Measurements from ENCODE around the gene RBM6.

The RBM6 gene

DNA sequence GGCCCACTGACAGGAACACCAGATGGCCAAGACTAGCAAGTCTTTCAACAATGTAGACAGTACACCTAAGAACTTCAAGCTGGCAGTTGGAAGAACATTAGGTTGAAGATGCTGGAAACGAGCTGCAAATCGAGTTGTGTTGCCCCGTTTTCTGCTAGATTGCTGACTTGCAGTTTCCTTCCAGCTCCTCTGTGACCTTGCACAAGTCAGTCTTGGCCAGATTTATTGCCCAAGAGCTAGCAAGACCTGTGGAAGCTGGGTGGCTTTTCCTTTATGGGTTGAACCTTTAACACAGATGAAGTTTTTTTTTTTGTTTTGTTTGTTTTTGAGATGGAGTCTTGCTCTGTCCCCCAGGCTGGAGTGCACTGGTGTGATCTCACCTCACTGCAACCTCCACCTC lies 2.9 kb upstream of the RBM6 start:
- H2BK12ac ChIP-seq (ENCODE audit: low read length): no peak overlapping the region
- H3K79me1 ChIP-seq (ENCODE audit: low read length): peaks cover 7% of the 10 kb centered on the region
- WGBS (ENCODE audit: extremely low coverage, insufficient coverage, insufficient read length): no CpG with 5 or more reads among the region's 3 CpGs
- no peak overlapping the region for H2AFZ ChIP-seq (ENCODE audit: insufficient read depth, low read length, poor library complexity)
- H3K36me3 ChIP-seq (ENCODE audit: control insufficient read depth in 1 of 2, insufficient read depth in 2 of 2, low read length in 2 of 2): no peaks in the 10 kb centered on the region
- H4K91ac ChIP-seq (ENCODE audit: low read depth, low read length): no peak overlapping the region
- H3K9ac ChIP-seq (ENCODE audit: low read length): no peak overlapping the region
- H3K4ac ChIP-seq (ENCODE audit: low read depth, low read length): no peak overlapping the region
- no peak overlapping the region for H4K12ac ChIP-seq (ENCODE audit: low read depth, low read length)
- H3K4me3 ChIP-seq (ENCODE audit: low read depth, low read length): no peak overlapping the region
- H3K4me2 ChIP-seq (ENCODE audit: low read length): no peak overlapping the region
- no peak overlapping the region for H2AK5ac ChIP-seq (ENCODE audit: low read length)
- H3K23ac ChIP-seq (ENCODE audit: low read length): no peak overlapping the region
- no peaks in the 10 kb centered on the region for H3K9me3 ChIP-seq (ENCODE audit: insufficient read depth, low read depth, low read length)
- H3K27me3 ChIP-seq (ENCODE audit: insufficient read depth, low read length): no peaks in the 10 kb centered on the region
- H3K14ac ChIP-seq (ENCODE audit: low read length): no peak overlapping the region
- H3K79me2 ChIP-seq (ENCODE audit: control insufficient read depth, insufficient read depth, low read length, poor library complexity): peaks cover 10% of the 10 kb centered on the region
- no peak for DNase-seq
- no peak overlapping the region for H3K18ac ChIP-seq (ENCODE audit: low read length)
- H2BK5ac ChIP-seq (ENCODE audit: low read depth, low read length, poor library complexity): no peak overlapping the region
- H3K4me1 ChIP-seq (ENCODE audit: control insufficient read depth in 1 of 2, insufficient read depth in 2 of 2, low read length in 2 of 2): peaks cover 0 to 5% of the 10 kb centered on the region in 2 experiments
- H3K27ac ChIP-seq (ENCODE audit: low read depth, low read length): no peak overlapping the region
- H4K8ac ChIP-seq (ENCODE audit: low read depth, low read length): no peak overlapping the region
- no peak overlapping the region for H2BK120ac ChIP-seq (ENCODE audit: insufficient read depth, low read length, poor library complexity)

DNA sequence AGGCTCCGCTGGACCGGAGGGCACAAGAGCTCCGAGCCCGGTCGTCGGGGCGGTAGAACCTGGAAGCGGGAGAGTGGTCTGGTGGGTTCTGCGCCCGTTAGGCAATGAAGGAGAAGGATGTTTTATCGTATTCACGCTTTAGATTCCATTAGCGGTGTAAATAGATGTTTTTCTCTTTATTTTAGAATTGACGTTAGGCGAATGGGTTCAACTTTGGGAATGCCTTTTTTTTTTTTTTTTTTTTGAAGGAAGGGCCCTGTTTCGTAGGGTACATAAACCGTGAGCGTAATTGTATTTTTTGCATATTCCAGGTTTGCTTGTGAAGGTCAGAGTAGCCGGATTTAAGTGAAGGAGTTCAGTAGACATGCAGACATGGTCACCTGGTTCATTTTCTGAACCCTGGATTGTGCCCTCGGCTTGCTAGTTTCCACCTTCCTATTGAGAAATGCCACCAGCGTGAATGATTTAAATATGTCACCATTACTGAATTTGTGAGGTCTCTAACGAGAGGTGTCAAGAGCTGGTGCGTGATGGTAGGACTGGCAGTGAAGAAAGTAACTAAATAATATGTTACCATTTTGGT lies 808 bp downstream of the RBM6 start:
- Histone ChIP-seq H3K4ac (ENCODE audit: low read depth, low read length) (peak overlapping the region; percentile 95), H3K4me2 (ENCODE audit: low read length) (peak overlapping the region; percentile 65), H3K4me1 (ENCODE audit: control insufficient read depth in 1 of 2, insufficient read depth in 2 of 2, low read length in 2 of 2) (peaks cover 0 to 5% of the 10 kb centered on the region in 2 experiments), H3K14ac (ENCODE audit: low read length) (peak overlapping the region; percentile 73), H4K8ac (ENCODE audit: low read depth, low read length) (peak overlapping the region; percentile 89), H2BK5ac (ENCODE audit: low read depth, low read length, poor library complexity) (peak overlapping the region; percentile 20), H3K9me3 (ENCODE audit: insufficient read depth, low read depth, low read length) (no peaks in the 10 kb centered on the region), H3K79me2 (ENCODE audit: control insufficient read depth, insufficient read depth, low read length, poor library complexity) (peaks cover 15% of the 10 kb centered on the region), H3K4me3 (ENCODE audit: low read depth, low read length) (peak overlapping the region; percentile 88), H2BK120ac (ENCODE audit: insufficient read depth, low read length, poor library complexity) (peak overlapping the region; percentile 40), H2AFZ (ENCODE audit: insufficient read depth, low read length, poor library complexity) (peak overlapping the region; percentile 58), H3K36me3 (ENCODE audit: control insufficient read depth in 1 of 2, insufficient read depth in 2 of 2, low read length in 2 of 2) (peaks cover 0 to under 1% of the 10 kb centered on the region in 2 experiments), H2BK12ac (ENCODE audit: low read length) (no peak overlapping the region), H3K79me1 (ENCODE audit: low read length) (peaks cover 7% of the 10 kb centered on the region), H3K18ac (ENCODE audit: low read length) (peak overlapping the region; percentile 49), H3K9ac (ENCODE audit: low read length) (peak overlapping the region; percentile 95), H4K12ac (ENCODE audit: low read depth, low read length) (peak overlapping the region; percentile 36), H3K23ac (ENCODE audit: low read length) (no peak overlapping the region), H3K27ac (ENCODE audit: low read depth, low read length) (peak overlapping the region; percentile 90), H3K27me3 (ENCODE audit: insufficient read depth, low read length) (no peaks in the 10 kb centered on the region), H2AK5ac (ENCODE audit: low read length) (no peak overlapping the region), H4K91ac (ENCODE audit: low read depth, low read length) (peak overlapping the region; percentile 28)
- WGBS (ENCODE audit: extremely low coverage, insufficient coverage, insufficient read length): no CpG with 5 or more reads among the region's 23 CpGs
- peak in 1 of 2 donors; percentile 21 for DNase-seq

- no peak overlapping the region for H3K4me3 ChIP-seq (ENCODE audit: low read depth, low read length)
- peaks cover 2 to 3% of the 10 kb centered on the region in 2 experiments for H3K36me3 ChIP-seq (ENCODE audit: control insufficient read depth in 1 of 2, insufficient read depth in 2 of 2, low read length in 2 of 2)
- peaks cover 7% of the 10 kb centered on the region for H3K79me1 ChIP-seq (ENCODE audit: low read length)
- H2AFZ ChIP-seq (ENCODE audit: insufficient read depth, low read length, poor library complexity): no peak overlapping the region
- no peak overlapping the region for H3K27ac ChIP-seq (ENCODE audit: low read depth, low read length)
- no peak overlapping the region for H4K12ac ChIP-seq (ENCODE audit: low read depth, low read length)
- H3K27me3 ChIP-seq (ENCODE audit: insufficient read depth, low read length): no peaks in the 10 kb centered on the region
- WGBS (ENCODE audit: extremely low coverage, insufficient coverage, insufficient read length): no CpG with 5 or more reads among the region's 2 CpGs
- H2BK12ac ChIP-seq (ENCODE audit: low read length): no peak overlapping the region
- no peak overlapping the region for H2AK5ac ChIP-seq (ENCODE audit: low read length)
- H2BK120ac ChIP-seq (ENCODE audit: insufficient read depth, low read length, poor library complexity): no peak overlapping the region
- no peaks in the 10 kb centered on the region for H3K9me3 ChIP-seq (ENCODE audit: insufficient read depth, low read depth, low read length)
- H3K4ac ChIP-seq (ENCODE audit: low read depth, low read length): peak overlapping the region; percentile 33
- H3K4me2 ChIP-seq (ENCODE audit: low read length): no peak overlapping the region
- H4K8ac ChIP-seq (ENCODE audit: low read depth, low read length): no peak overlapping the region
- no peak overlapping the region for H2BK5ac ChIP-seq (ENCODE audit: low read depth, low read length, poor library complexity)
- no peak overlapping the region for H4K91ac ChIP-seq (ENCODE audit: low read depth, low read length)
- DNase-seq: no peak
- no peak overlapping the region for H3K14ac ChIP-seq (ENCODE audit: low read length)
- no peak overlapping the region for H3K18ac ChIP-seq (ENCODE audit: low read length)
- H3K9ac ChIP-seq (ENCODE audit: low read length): no peak overlapping the region
- H3K79me2 ChIP-seq (ENCODE audit: control insufficient read depth, insufficient read depth, low read length, poor library complexity): peaks cover 19% of the 10 kb centered on the region
- no peak overlapping the region for H3K23ac ChIP-seq (ENCODE audit: low read length)
- peaks cover 0 to 5% of the 10 kb centered on the region in 2 experiments for H3K4me1 ChIP-seq (ENCODE audit: control insufficient read depth in 1 of 2, insufficient read depth in 2 of 2, low read length in 2 of 2)
Measured at GRCh38 chr3:49942651-49943050, 2.7 kb downstream of the RBM6 start.

DNA sequence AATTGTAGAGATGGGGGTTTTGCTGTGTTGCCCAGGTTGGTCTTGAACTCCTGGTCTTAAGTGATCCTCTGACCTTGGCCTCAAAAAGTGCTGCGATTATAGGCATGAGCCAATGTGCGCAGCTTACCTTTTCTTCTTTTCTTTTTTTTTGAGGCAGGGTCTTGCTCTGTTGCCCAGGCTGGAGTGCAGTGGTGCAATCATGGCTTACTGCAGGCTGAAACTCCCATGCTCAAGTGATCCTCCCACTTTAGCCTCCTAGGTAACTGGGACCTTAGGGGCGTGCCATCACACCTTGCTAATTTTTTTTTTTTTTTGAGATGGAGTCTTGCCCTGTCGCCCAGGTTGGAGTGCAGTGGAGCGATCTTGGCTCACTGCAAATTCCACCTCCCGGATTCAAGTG lies 13.0 kb downstream of the RBM6 start:
- Histone ChIP-seq H3K9ac (ENCODE audit: low read length) (no peak overlapping the region), H3K4me2 (ENCODE audit: low read length) (no peak overlapping the region), H3K79me1 (ENCODE audit: low read length) (no peaks in the 10 kb centered on the region), H3K4me3 (ENCODE audit: low read depth, low read length) (no peak overlapping the region), H4K12ac (ENCODE audit: low read depth, low read length) (no peak overlapping the region), H3K36me3 (ENCODE audit: control insufficient read depth in 1 of 2, insufficient read depth in 2 of 2, low read length in 2 of 2) (peaks cover 0 to 4% of the 10 kb centered on the region in 2 experiments), H4K8ac (ENCODE audit: low read depth, low read length) (no peak overlapping the region), H3K79me2 (ENCODE audit: control insufficient read depth, insufficient read depth, low read length, poor library complexity) (peaks cover 14% of the 10 kb centered on the region), H3K27me3 (ENCODE audit: insufficient read depth, low read length) (no peaks in the 10 kb centered on the region), H2AFZ (ENCODE audit: insufficient read depth, low read length, poor library complexity) (no peak overlapping the region), H3K4me1 (ENCODE audit: control insufficient read depth in 1 of 2, insufficient read depth in 2 of 2, low read length in 2 of 2) (no peaks in the 10 kb centered on the region), H2BK5ac (ENCODE audit: low read depth, low read length, poor library complexity) (no peak overlapping the region), H2BK12ac (ENCODE audit: low read length) (no peak overlapping the region), H4K91ac (ENCODE audit: low read depth, low read length) (no peak overlapping the region), H3K9me3 (ENCODE audit: insufficient read depth, low read depth, low read length) (no peaks in the 10 kb centered on the region), H3K4ac (ENCODE audit: low read depth, low read length) (peak overlapping the region; percentile 33), H2AK5ac (ENCODE audit: low read length) (no peak overlapping the region), H3K14ac (ENCODE audit: low read length) (no peak overlapping the region), H2BK120ac (ENCODE audit: insufficient read depth, low read length, poor library complexity) (no peak overlapping the region), H3K18ac (ENCODE audit: low read length) (no peak overlapping the region), H3K23ac (ENCODE audit: low read length) (no peak overlapping the region), H3K27ac (ENCODE audit: low read depth, low read length) (no peak overlapping the region)
- WGBS (ENCODE audit: extremely low coverage, insufficient coverage, insufficient read length): no CpG with 5 or more reads among the region's 6 CpGs
- DNase-seq: no peak
